Measurements from ENCODE around the gene ZNF283. TPM values are rescaled to one million over a fixed set of nuclear protein-coding genes. Genes with fewer than 3 reads are reported as not detected.
"Not testable (repeated sequence)": the region's sequence is repeated elsewhere in the genome, so short reads cannot be mapped to it uniquely, and the experiment has no call there.

The ZNF283 gene
- total RNA-seq, 2 experiments from 2014 or later: 6.8 to 7.7 TPM

- H3K4me1 Mint-ChIP-seq (ENCODE audit: low read depth): peaks cover 15% of the 10 kb centered on the region
- H3K9me3 Mint-ChIP-seq: no peaks in the 10 kb centered on the region
- H3K27me3 Mint-ChIP-seq (ENCODE audit: low read depth): peaks cover 17% of the 10 kb centered on the region
- peaks cover 2% of the 10 kb centered on the region for H3K36me3 Mint-ChIP-seq (ENCODE audit: low read depth)
- H3K27ac Mint-ChIP-seq: no peak overlapping the region
- no peak overlapping the region for H3K4me3 Mint-ChIP-seq
- no peak for DNase-seq
- CTCF ChIA-PET: interaction anchor here (1.3 to 2.3 kb wide), 2 partner anchors 9 to 73 kb away, joined by 3 to 9 read pairs; no protein-coding TSS in a partner anchor
- intact Hi-C loops (cut with micrococcal nuclease): no loop called here
Measured at GRCh38 chr19:43818500-43818899, 8.6 kb upstream of the ZNF283 start.

GRCh38 chr19:43820098-43820883 lies 6.8 kb upstream of the ZNF283 start:
- Mint-ChIP-seq H3K9me3 (peaks cover 2% of the 10 kb centered on the region), H3K27ac (peak overlapping the region; percentile 61), H3K27me3 (ENCODE audit: low read depth) (peaks cover 17% of the 10 kb centered on the region), H3K4me3 (peak overlapping the region; percentile 78), H3K4me1 (ENCODE audit: low read depth) (peaks cover 13% of the 10 kb centered on the region), H3K36me3 (ENCODE audit: low read depth) (peaks cover 2% of the 10 kb centered on the region)
- CTCF ChIA-PET: interaction anchor here (1.1 kb wide), 1 partner anchor 152 kb away, joined by 3 read pairs; no protein-coding TSS in a partner anchor
- intact Hi-C loops (cut with micrococcal nuclease): loop anchor here (2.0 kb wide), 1 partner anchor 39 kb away; the partner anchor contains the start of gene KCNN4
- DNase-seq: peak; percentile 77

- Mint-ChIP-seq H3K27me3 (ENCODE audit: low read depth) (peaks cover 17% of the 10 kb centered on the region), H3K4me1 (ENCODE audit: low read depth) (peaks cover 13% of the 10 kb centered on the region), H3K27ac (peak overlapping the region; percentile 61), H3K4me3 (peak overlapping the region; percentile 78), H3K36me3 (ENCODE audit: low read depth) (peaks cover 2% of the 10 kb centered on the region), H3K9me3 (peaks cover 2% of the 10 kb centered on the region)
- intact Hi-C loops (cut with micrococcal nuclease): loop anchor here (2.0 kb wide), 1 partner anchor 40 kb away; the partner anchor contains the start of gene KCNN4
- DNase-seq: no peak
- CTCF ChIA-PET: interaction anchor here (0.8 kb wide), 1 partner anchor 300 kb away, joined by 3 read pairs; no protein-coding TSS in a partner anchor
Measured at GRCh38 chr19:43820884-43821215, 6.3 kb upstream of the ZNF283 start.

- not testable (repeated sequence) for H3K36me3 Mint-ChIP-seq (ENCODE audit: low read depth)
Measured at GRCh38 chr19:43823856-43824255, 3.3 kb upstream of the ZNF283 start.

GRCh38 chr19:43824572-43824971 lies 2.5 kb upstream of the ZNF283 start:
- intact Hi-C loops (cut with micrococcal nuclease); DNase-seq; CTCF ChIA-PET; H3K9me3 Mint-ChIP-seq; H3K27ac Mint-ChIP-seq; H3K4me3 Mint-ChIP-seq: not testable (repeated sequence)
- peaks cover 15% of the 10 kb centered on the region for H3K27me3 Mint-ChIP-seq (ENCODE audit: low read depth)
- peaks cover 30% of the 10 kb centered on the region for H3K4me1 Mint-ChIP-seq (ENCODE audit: low read depth)
- H3K36me3 Mint-ChIP-seq (ENCODE audit: low read depth): peaks cover 11% of the 10 kb centered on the region

More at GRCh38 chr19:43823856-43824255, 3.3 kb upstream of the ZNF283 start:
- Mint-ChIP-seq H3K4me1 (ENCODE audit: low read depth) (peaks cover 30% of the 10 kb centered on the region), H3K27me3 (ENCODE audit: low read depth) (peaks cover 17% of the 10 kb centered on the region)
- CTCF ChIA-PET; H3K4me3 Mint-ChIP-seq; intact Hi-C loops (cut with micrococcal nuclease); H3K27ac Mint-ChIP-seq; DNase-seq; H3K9me3 Mint-ChIP-seq: not testable (repeated sequence)

GRCh38 chr19:43839139-43839538 lies 12.0 kb downstream of the ZNF283 start:
- H3K4me1 Mint-ChIP-seq (ENCODE audit: low read depth): no peaks in the 10 kb centered on the region
- peaks cover 87% of the 10 kb centered on the region for H3K36me3 Mint-ChIP-seq (ENCODE audit: low read depth)
- no peak overlapping the region for H3K4me3 Mint-ChIP-seq
- peaks cover 57% of the 10 kb centered on the region for H3K9me3 Mint-ChIP-seq
- no peak for DNase-seq
- H3K27ac Mint-ChIP-seq: peak overlapping the region; percentile 5
- intact Hi-C loops (cut with micrococcal nuclease): no loop called here
- H3K27me3 Mint-ChIP-seq (ENCODE audit: low read depth): no peaks in the 10 kb centered on the region
- CTCF ChIA-PET: interaction anchor here (0.6 kb wide), 1 partner anchor 136 kb away, joined by 3 read pairs; no protein-coding TSS in a partner anchor

GRCh38 chr19:43842007-43842406 lies 14.9 kb downstream of the ZNF283 start:
- Mint-ChIP-seq H3K27ac (no peak overlapping the region), H3K36me3 (ENCODE audit: low read depth) (peaks cover 84% of the 10 kb centered on the region), H3K4me3 (no peak overlapping the region), H3K27me3 (ENCODE audit: low read depth) (no peaks in the 10 kb centered on the region), H3K4me1 (ENCODE audit: low read depth) (no peaks in the 10 kb centered on the region), H3K9me3 (peaks cover 59% of the 10 kb centered on the region)
- intact Hi-C loops (cut with micrococcal nuclease): no loop called here
- no peak for DNase-seq
- CTCF ChIA-PET: no interaction called here

- Mint-ChIP-seq H3K4me3 (no peak overlapping the region), H3K27ac (peak overlapping the region; percentile 13), H3K4me1 (ENCODE audit: low read depth) (no peaks in the 10 kb centered on the region), H3K36me3 (ENCODE audit: low read depth) (peaks cover 63% of the 10 kb centered on the region), H3K9me3 (peaks cover 57% of the 10 kb centered on the region), H3K27me3 (ENCODE audit: low read depth) (no peaks in the 10 kb centered on the region)
- no peak for DNase-seq
- CTCF ChIA-PET: no interaction called here
- intact Hi-C loops (cut with micrococcal nuclease): no loop called here
Measured at GRCh38 chr19:43847246-43847645, 20.1 kb downstream of the ZNF283 start.

GRCh38 chr19:43847884-43848283 lies 20.8 kb downstream of the ZNF283 start:
- Mint-ChIP-seq H3K4me3 (no peak overlapping the region), H3K4me1 (ENCODE audit: low read depth) (no peaks in the 10 kb centered on the region), H3K27ac (no peak overlapping the region), H3K27me3 (ENCODE audit: low read depth) (no peaks in the 10 kb centered on the region), H3K36me3 (ENCODE audit: low read depth) (peaks cover 63% of the 10 kb centered on the region), H3K9me3 (peaks cover 61% of the 10 kb centered on the region)
- intact Hi-C loops (cut with micrococcal nuclease): no loop called here
- CTCF ChIA-PET: no interaction called here
- no peak for DNase-seq

- intact Hi-C loops (cut with micrococcal nuclease): no loop called here
- Mint-ChIP-seq H3K27ac (no peak overlapping the region), H3K4me3 (no peak overlapping the region), H3K36me3 (ENCODE audit: low read depth) (peaks cover 57% of the 10 kb centered on the region), H3K27me3 (ENCODE audit: low read depth) (no peaks in the 10 kb centered on the region), H3K4me1 (ENCODE audit: low read depth) (no peaks in the 10 kb centered on the region), H3K9me3 (peaks cover 61% of the 10 kb centered on the region)
- CTCF ChIA-PET: no interaction called here
- DNase-seq: no peak
Measured at GRCh38 chr19:43848821-43849220, 21.7 kb downstream of the ZNF283 start.

- H3K36me3 Mint-ChIP-seq (ENCODE audit: low read depth): peaks cover 16% of the 10 kb centered on the region
- H3K4me3 Mint-ChIP-seq: no peak overlapping the region
- no peak for DNase-seq
- intact Hi-C loops (cut with micrococcal nuclease): no loop called here
- peaks cover 51% of the 10 kb centered on the region for H3K9me3 Mint-ChIP-seq
- CTCF ChIA-PET: no interaction called here
- H3K27ac Mint-ChIP-seq: no peak overlapping the region
- no peaks in the 10 kb centered on the region for H3K27me3 Mint-ChIP-seq (ENCODE audit: low read depth)
- no peaks in the 10 kb centered on the region for H3K4me1 Mint-ChIP-seq (ENCODE audit: low read depth)
Measured at GRCh38 chr19:43858174-43858573, 31.1 kb downstream of the ZNF283 start.

GRCh38 chr19:43866923-43867322 lies 39.8 kb downstream of the ZNF283 start:
- CTCF ChIA-PET; H3K27ac Mint-ChIP-seq; H3K27me3 Mint-ChIP-seq (ENCODE audit: low read depth): not testable (repeated sequence)

More at GRCh38 chr19:43866923-43867322, 39.8 kb downstream of the ZNF283 start:
- DNase-seq; intact Hi-C loops (cut with micrococcal nuclease); H3K4me1 Mint-ChIP-seq (ENCODE audit: low read depth); H3K4me3 Mint-ChIP-seq: not testable (repeated sequence)
- H3K9me3 Mint-ChIP-seq: peaks cover 33% of the 10 kb centered on the region
- peaks cover 12% of the 10 kb centered on the region for H3K36me3 Mint-ChIP-seq (ENCODE audit: low read depth)

Measured in activated naive CD4-positive, alpha-beta T cell treated with anti-CD3 and anti-CD28 coated beads for 36 hours (primary cell).